Neural progenitor cell (in vitro differentiated cells): ENCODE measurements around the gene PUS7L. TPM values are rescaled to one million over a fixed set of nuclear protein-coding genes. Genes with fewer than 3 reads are reported as not detected.
"Not testable (repeated sequence)": the region's sequence is repeated elsewhere in the genome, so short reads cannot be mapped to it uniquely, and the experiment has no call there.

ENCODE experiments used
- DNase-seq: peaks from one replicate; pipeline ENCODE4 v3.0.0-alpha.2; 2016; ENCODE audit warnings: low spot score
- H2AFZ ChIP-seq: fragments of 200-600 bp; sonication (generic); replicated peaks from 2 replicates; pipeline ENCODE4 v1.6.1; 2016; ENCODE audit warnings: antibody characterized with exemption
- H3F3A ChIP-seq: fragments of 200-600 bp; sonication (generic); 2 replicates; pipeline ENCODE4 v1.6.1; 2016; ENCODE audit warnings: antibody characterized with exemption, low read depth
- H3K27ac ChIP-seq: fragments of 200-600 bp; sonication (generic); 2 replicates; pipeline ENCODE4 v1.5.1; 2016; ENCODE audit warnings: mild to moderate bottlenecking
- H3K27me3 ChIP-seq: fragments of 200-600 bp; sonication (generic); 2 replicates; pipeline ENCODE4 v1.6.1; 2016; ENCODE audit warnings: mild to moderate bottlenecking, moderate library complexity
- H3K36me3 ChIP-seq: fragments of 200-600 bp; sonication (generic); 2 replicates; pipeline ENCODE4 v1.5.1; 2016
- H3K4me1 ChIP-seq: fragments of 200-600 bp; sonication (generic); 2 replicates; pipeline ENCODE4 v1.6.1; 2016; ENCODE audit warnings: mixed run types
- H3K4me2 ChIP-seq: fragments of 200-600 bp; sonication (generic); 2 replicates; pipeline ENCODE4 v1.6.1; 2016
- H3K4me3 ChIP-seq: fragments of 200-600 bp; sonication (generic); 2 replicates; pipeline ENCODE4 v1.5.1; 2016
- H3K79me2 ChIP-seq: fragments of 200-600 bp; sonication (generic); 2 replicates; pipeline ENCODE4 v1.6.1; 2016; ENCODE audit warnings: low read depth
- H3K9ac ChIP-seq: fragments of 200-600 bp; sonication (generic); 2 replicates; pipeline ENCODE4 v1.6.1; 2016
- H3K9me3 ChIP-seq: fragments of 200-600 bp; sonication (generic); 2 replicates; pipeline ENCODE4 v1.5.1; 2016; ENCODE audit warnings: low read depth
- H4K20me1 ChIP-seq: fragments of 200-600 bp; sonication (generic); 2 replicates; pipeline ENCODE4 v1.6.1; 2016; ENCODE audit warnings: low read depth
- H3K27ac Mint-ChIP-seq: 3 replicates; pipeline ENCODE4 v1.8.0; 2021; ENCODE audit warnings: mixed read lengths
- H3K27me3 Mint-ChIP-seq: 2 replicates; pipeline ENCODE4 v1.8.0; 2022; ENCODE audit warnings: low read depth, mild to moderate bottlenecking, inconsistent platforms, moderate library complexity, mixed read lengths; ENCODE audit not compliant: insufficient read depth
- H3K36me3 Mint-ChIP-seq: 3 replicates; pipeline ENCODE4 v1.8.0; 2021; ENCODE audit warnings: mixed read lengths
- H3K4me1 Mint-ChIP-seq: 3 replicates; pipeline ENCODE4 v1.8.0; 2021; ENCODE audit warnings: mixed read lengths
- H3K4me3 Mint-ChIP-seq: 3 replicates; pipeline ENCODE4 v1.8.0; 2021; ENCODE audit warnings: mild to moderate bottlenecking, moderate library complexity, mixed read lengths
- H3K9me3 Mint-ChIP-seq: 3 replicates; pipeline ENCODE4 v1.8.0; 2020; ENCODE audit warnings: mixed read lengths
- CTCF ChIP-seq: fragments of 200-600 bp; sonication (generic); IDR thresholded peaks from 2 replicates; pipeline ENCODE4 v1.5.1; 2017; ENCODE audit warnings: antibody characterized with exemption, mild to moderate bottlenecking
- EZH2 ChIP-seq: fragments of 200-600 bp; sonication (generic); IDR thresholded peaks from 2 replicates; pipeline ENCODE4 v1.6.1; 2017; ENCODE audit warnings: antibody characterized with exemption, mild to moderate bottlenecking, moderate library complexity
- EZH2phosphoT487 ChIP-seq: fragments of 200-600 bp; sonication (generic); IDR thresholded peaks from 2 replicates; pipeline ENCODE4 v1.6.1; 2017; ENCODE audit warnings: antibody characterized with exemption
- total RNA-seq: library from RNA; depleted of rRNA; stranded (reverse); fragments of >200 nt; gene quantifications from 2 replicates; pipeline ENCODE4 v1.2.3, GENCODE V29; 2015; ENCODE audit warnings: low replicate concordance

The PUS7L gene
- total RNA-seq, 1 donor from 2014 or later = 42.6 TPM

- Mint-ChIP-seq H3K4me3 (no peak overlapping the region), H3K4me1 (no peaks in the 10 kb centered on the region), H3K27ac (no peak overlapping the region), H3K9me3 (no peaks in the 10 kb centered on the region), H3K27me3 (no peaks in the 10 kb centered on the region), H3K36me3 (no peaks in the 10 kb centered on the region)
- Histone ChIP-seq H3K4me2 (no peak overlapping the region), H3K9me3 (no peaks in the 10 kb centered on the region), H3K4me1 (no peaks in the 10 kb centered on the region), H3K9ac (no peak overlapping the region), H3K36me3 (no peaks in the 10 kb centered on the region), H3K27ac (no peak overlapping the region), H4K20me1 (no peaks in the 10 kb centered on the region), H3K79me2 (no peaks in the 10 kb centered on the region), H2AFZ (no peak overlapping the region), H3F3A (no peaks in the 10 kb centered on the region), H3K27me3 (no peaks in the 10 kb centered on the region), H3K4me3 (no peak overlapping the region)
- TF ChIP-seq CTCF = no peak
- TF ChIP-seq EZH2phosphoT487 = no peak
- TF ChIP-seq EZH2 = no peak
- DNase-seq = no peak
Measured at GRCh38 chr12:43696154-43696553, 62.4 kb downstream of the PUS7L start.

GRCh38 chr12:43694879-43695278 lies 63.7 kb downstream of the PUS7L start:
- H3K4me3 Mint-ChIP-seq = no peak overlapping the region
- H4K20me1 ChIP-seq = no peaks in the 10 kb centered on the region
- H3K9me3 ChIP-seq = no peaks in the 10 kb centered on the region
- H3K27ac ChIP-seq = no peak overlapping the region
- H2AFZ ChIP-seq = no peak overlapping the region
- no peaks in the 10 kb centered on the region for H3K4me1 Mint-ChIP-seq
- H3K4me1 ChIP-seq = no peaks in the 10 kb centered on the region
- H3K4me2 ChIP-seq = no peak overlapping the region
- no peak overlapping the region for H3K27ac Mint-ChIP-seq
- H3K36me3 Mint-ChIP-seq = no peaks in the 10 kb centered on the region
- no peaks in the 10 kb centered on the region for H3F3A ChIP-seq
- TF ChIP-seq CTCF (no peak), EZH2phosphoT487 (no peak), EZH2 (no peak)
- no peaks in the 10 kb centered on the region for H3K27me3 Mint-ChIP-seq
- DNase-seq = no peak
- H3K4me3 ChIP-seq = no peak overlapping the region
- H3K36me3 ChIP-seq = no peaks in the 10 kb centered on the region
- no peaks in the 10 kb centered on the region for H3K27me3 ChIP-seq
- H3K9me3 Mint-ChIP-seq = no peaks in the 10 kb centered on the region
- H3K79me2 ChIP-seq = no peaks in the 10 kb centered on the region
- no peak overlapping the region for H3K9ac ChIP-seq

- no peaks in the 10 kb centered on the region for H3K27me3 ChIP-seq
- H3K9me3 Mint-ChIP-seq = peaks cover 3% of the 10 kb centered on the region
- no peaks in the 10 kb centered on the region for H3K4me1 ChIP-seq
- no peak overlapping the region for H3K27ac Mint-ChIP-seq
- no peaks in the 10 kb centered on the region for H3K79me2 ChIP-seq
- H3F3A ChIP-seq = no peaks in the 10 kb centered on the region
- no peaks in the 10 kb centered on the region for H3K9me3 ChIP-seq
- H4K20me1 ChIP-seq = no peaks in the 10 kb centered on the region
- no peak overlapping the region for H3K9ac ChIP-seq
- TF ChIP-seq EZH2phosphoT487 = no peak
- no peak for TF ChIP-seq CTCF
- TF ChIP-seq EZH2 = no peak
- H3K27ac ChIP-seq = no peak overlapping the region
- no peak overlapping the region for H3K4me2 ChIP-seq
- H3K36me3 ChIP-seq = no peaks in the 10 kb centered on the region
- H3K4me1 Mint-ChIP-seq = no peaks in the 10 kb centered on the region
- H2AFZ ChIP-seq = no peak overlapping the region
- no peak for DNase-seq
- no peaks in the 10 kb centered on the region for H3K27me3 Mint-ChIP-seq
- H3K4me3 ChIP-seq = no peak overlapping the region
- no peaks in the 10 kb centered on the region for H3K36me3 Mint-ChIP-seq
- no peak overlapping the region for H3K4me3 Mint-ChIP-seq
Measured at GRCh38 chr12:43692064-43692463, 66.5 kb downstream of the PUS7L start.

GRCh38 chr12:43685491-43685890 lies 73.1 kb downstream of the PUS7L start:
- H2AFZ ChIP-seq, H3K4me2 ChIP-seq, DNase-seq, H3K36me3 Mint-ChIP-seq, H3K4me3 ChIP-seq, H3K27me3 ChIP-seq, H3K4me1 ChIP-seq, H3K27ac ChIP-seq, H3F3A ChIP-seq, H3K27ac Mint-ChIP-seq, H3K9me3 ChIP-seq, H3K4me1 Mint-ChIP-seq, H3K79me2 ChIP-seq, H3K27me3 Mint-ChIP-seq, H4K20me1 ChIP-seq, H3K4me3 Mint-ChIP-seq, H3K9ac ChIP-seq, H3K36me3 ChIP-seq: not testable (repeated sequence)
- peaks cover 13% of the 10 kb centered on the region for H3K9me3 Mint-ChIP-seq
